ENCODE results near the gene PNKP.

PNKP gene

GRCh38 chr19:49857061-49857837 is 10.1 kb downstream of the PNKP start:
- TF ChIP-seq CTCF (conservative IDR thresholded peaks at IDR 0.05; ENCODE audit: low read depth, low read length), result no peak
- no peak overlapping the region for H3K4me3 ChIP-seq (ENCODE audit: low read length)
- no peak for DNase-seq (ENCODE audit: low read depth)

- no peak overlapping the region for H3K4me3 ChIP-seq (ENCODE audit: low read length)
Measured at GRCh38 chr19:49856574-49857021, 10.8 kb downstream of the PNKP start.

GRCh38 chr19:49855676-49856573 is 11.5 kb downstream of the PNKP start:
- DNase-seq (ENCODE audit: low read depth), result no peak
- H3K4me3 ChIP-seq (ENCODE audit: low read length), result no peak overlapping the region
- TF ChIP-seq CTCF (conservative IDR thresholded peaks at IDR 0.05; ENCODE audit: low read depth, low read length), result no peak

More at GRCh38 chr19:49856574-49857021, 10.8 kb downstream of the PNKP start:
- no peak for TF ChIP-seq CTCF (conservative IDR thresholded peaks at IDR 0.05; ENCODE audit: low read depth, low read length)
- no peak for DNase-seq (ENCODE audit: low read depth)

- no peak for TF ChIP-seq CTCF (conservative IDR thresholded peaks at IDR 0.05; ENCODE audit: low read depth, low read length)
- H3K4me3 ChIP-seq (ENCODE audit: low read length), result no peak overlapping the region
Measured at GRCh38 chr19:49855277-49855675, 12.1 kb downstream of the PNKP start.

GRCh38 chr19:49854378-49855263 is 12.8 kb downstream of the PNKP start:
- no peak overlapping the region for H3K4me3 ChIP-seq (ENCODE audit: low read length)
- DNase-seq (ENCODE audit: low read depth), result no peak
- no peak for TF ChIP-seq CTCF (conservative IDR thresholded peaks at IDR 0.05; ENCODE audit: low read depth, low read length)

More at GRCh38 chr19:49855277-49855675, 12.1 kb downstream of the PNKP start:
- DNase-seq (ENCODE audit: low read depth), result no peak

GRCh38 chr19:49853852-49854377 is 13.5 kb downstream of the PNKP start:
- DNase-seq (ENCODE audit: low read depth), result no peak
- H3K4me3 ChIP-seq (ENCODE audit: low read length), result no peak overlapping the region
- no peak for TF ChIP-seq CTCF (conservative IDR thresholded peaks at IDR 0.05; ENCODE audit: low read depth, low read length)
